SU-DHL-6 (cell line): ENCODE results near the gene CLTA.

ENCODE experiments used
- H2AFZ ChIP-seq: fragments of 200-600 bp; sonication (generic); 2 replicates; pipeline ENCODE4 v1.6.1; 2014; ENCODE audit warnings: low read depth, mild to moderate bottlenecking, moderate library complexity, mixed read lengths, antibody characterized with exemption, low read length; ENCODE audit not compliant: severe bottlenecking
- H3F3A ChIP-seq: fragments of 200-600 bp; shearing (Covaris generic); 2 replicates; pipeline ENCODE4 v1.6.0; 2016; ENCODE audit warnings: antibody characterized with exemption, mild to moderate bottlenecking; ENCODE audit not compliant: insufficient read depth
- H3K27ac ChIP-seq: fragments of 200-600 bp; sonication (generic); 2 replicates; pipeline ENCODE4 v1.5.1; 2016; ENCODE audit warnings: low read depth, mild to moderate bottlenecking, low read length, moderate library complexity, mixed read lengths
- H3K27me3 ChIP-seq: fragments of 200-600 bp; sonication (generic), shearing (Covaris generic); 2 replicates; pipeline ENCODE4 v1.6.0; 2014; ENCODE audit warnings: mild to moderate bottlenecking, low read length
- H3K36me3 ChIP-seq: fragments of 200-600 bp; sonication (generic); 2 replicates; pipeline ENCODE4 v1.6.1; 2014; ENCODE audit warnings: mild to moderate bottlenecking, low read length, mixed read lengths
- H3K4me2 ChIP-seq: fragments of 300-600, 200-600 bp; shearing (Covaris generic), sonication (generic); 2 replicates; pipeline ENCODE4 v1.6.0; 2014; ENCODE audit warnings: low read length, low read depth, mild to moderate bottlenecking; ENCODE audit not compliant: poor library complexity, severe bottlenecking
- H3K4me3 ChIP-seq: fragments of 200-600 bp; sonication (generic); 2 replicates; pipeline ENCODE4 v1.5.1; 2014; ENCODE audit warnings: antibody characterized with exemption, low read length, mild to moderate bottlenecking, mixed read lengths; ENCODE audit not compliant: insufficient read depth, poor library complexity, severe bottlenecking
- H3K79me2 ChIP-seq: fragments of 200-600 bp; sonication (generic); 2 replicates; pipeline ENCODE4 v1.6.1; 2014; ENCODE audit warnings: mild to moderate bottlenecking, low read length, moderate library complexity; ENCODE audit not compliant: insufficient read depth
- H3K9ac ChIP-seq: fragments of 200-600 bp; sonication (generic); 2 replicates; pipeline ENCODE4 v1.7.0; 2014; ENCODE audit warnings: mild to moderate bottlenecking, low read length
- H3K9me2 ChIP-seq: fragments of 200-600 bp; sonication (generic); replicated peaks from 2 replicates; pipeline ENCODE4 v1.6.1; 2014; ENCODE audit warnings: low read length; ENCODE audit not compliant: insufficient read depth
- H3K9me3 ChIP-seq: fragments of 200-600 bp; sonication (generic); 2 replicates; pipeline ENCODE4 v1.6.1; 2014; ENCODE audit warnings: low read length, mixed read lengths; ENCODE audit not compliant: insufficient read depth
- H4K20me1 ChIP-seq: fragments of 200-600 bp; sonication (generic); 2 replicates; pipeline ENCODE4 v1.6.1; 2014; ENCODE audit warnings: low read depth, mild to moderate bottlenecking, antibody characterized with exemption, low read length, moderate library complexity, mixed read lengths
- CTCF ChIP-seq: fragments of 200-600 bp; sonication (generic); IDR thresholded peaks from one replicate; pipeline ENCODE4 v1.5.1; 2017; ENCODE audit warnings: antibody characterized with exemption, mild to moderate bottlenecking, low read length, moderate library complexity; ENCODE audit not compliant: insufficient read depth, poor library complexity, severe bottlenecking
- EZH2phosphoT487 ChIP-seq: fragments of 200-600 bp; sonication (generic), shearing (Covaris generic); conservative IDR thresholded peaks from 2 replicates; pipeline ENCODE4 v1.6.1; 2018; ENCODE audit warnings: mild to moderate bottlenecking, antibody characterized with exemption, low read length, moderate library complexity, mixed read lengths

Gene CLTA

GRCh38 chr9:36191686-36192085 is 965 bp downstream of the CLTA start:
- Histone ChIP-seq H3K79me2 (peaks cover 55% of the 10 kb centered on the region), H3F3A (no peaks in the 10 kb centered on the region; the same call in 1 of the 2 replicates), H3K4me3 (peak overlapping the region; percentile 79), H2AFZ (no peak overlapping the region), H3K36me3 (no peaks in the 10 kb centered on the region; the same call in 1 of the 2 replicates), H3K27me3 (no peaks in the 10 kb centered on the region), H4K20me1 (peaks cover 34% of the 10 kb centered on the region), H3K4me2 (peak overlapping the region; percentile 85), H3K9ac (peak overlapping the region; percentile 91), H3K9me2 (no peaks in the 10 kb centered on the region), H3K27ac (peak overlapping the region; percentile 63), H3K9me3 (no peaks in the 10 kb centered on the region)
- no peak for TF ChIP-seq CTCF
- TF ChIP-seq EZH2phosphoT487 = no peak

GRCh38 chr9:36192196-36192595 is 1.5 kb downstream of the CLTA start:
- Histone ChIP-seq H3K36me3 (peaks cover 3% of the 10 kb centered on the region; the same call in 1 of the 2 replicates), H2AFZ (no peak overlapping the region), H3K27ac (no peak overlapping the region), H3K9ac (peak overlapping the region; percentile 91), H3K4me2 (peak overlapping the region; percentile 85), H3K79me2 (peaks cover 60% of the 10 kb centered on the region), H3K27me3 (no peaks in the 10 kb centered on the region), H3F3A (no peaks in the 10 kb centered on the region; the same call in 1 of the 2 replicates), H4K20me1 (peaks cover 39% of the 10 kb centered on the region), H3K9me2 (no peaks in the 10 kb centered on the region), H3K9me3 (no peaks in the 10 kb centered on the region), H3K4me3 (peak overlapping the region; percentile 79)
- no peak for TF ChIP-seq EZH2phosphoT487
- no peak for TF ChIP-seq CTCF

GRCh38 chr9:36193023-36193422 is 2.3 kb downstream of the CLTA start:
- Histone ChIP-seq H2AFZ (no peak overlapping the region), H3K4me3 (peak overlapping the region; percentile 79), H3K79me2 (peaks cover 69% of the 10 kb centered on the region), H3K4me2 (peak overlapping the region; percentile 85), H3K9ac (peak overlapping the region; percentile 91), H3K27me3 (no peaks in the 10 kb centered on the region), H4K20me1 (peaks cover 43% of the 10 kb centered on the region), H3K27ac (no peak overlapping the region), H3K9me3 (no peaks in the 10 kb centered on the region), H3K9me2 (no peaks in the 10 kb centered on the region), H3K36me3 (peaks cover 9% of the 10 kb centered on the region; the same call in 1 of the 2 replicates), H3F3A (no peaks in the 10 kb centered on the region; the same call in 1 of the 2 replicates)
- TF ChIP-seq EZH2phosphoT487 (no peak), CTCF (no peak)
